Stomach (tissue), 9 donors: ENCODE data around the gene UBB. TPM values are rescaled to one million over a fixed set of nuclear protein-coding genes. Genes with fewer than 3 reads are reported as not detected.

ENCODE experiments used
- DNase-seq, 2 donors: peaks; one replicate each; pipeline versions ENCODE4 v3.0.0 to v3.0.0-alpha.2; 2013 to 2019
- H3K27ac ChIP-seq, 5 donors: fragments of 200-600 bp in 4 of 5; sonication (generic) in 4 of 5; one replicate each; pipeline ENCODE4 v1.5.1; 2013 to 2019; ENCODE audit warnings: mild to moderate bottlenecking in 1 of 5, moderate library complexity in 1 of 5
- H3K27me3 ChIP-seq, 3 donors: fragments of 200-600 bp; sonication (generic); one replicate each; pipeline ENCODE4 v1.5.1; 2017 to 2019; ENCODE audit warnings: mixed run types in 1 of 3
- H3K36me3 ChIP-seq, 4 donors: fragments of 200-600 bp; sonication (generic); 1 replicate in 3 of 4; 2 replicates in 1 of 4; pipeline ENCODE4 v1.5.1; 2016 to 2019
- H3K4me1 ChIP-seq, 4 donors: fragments of 200-600 bp; sonication (generic); one replicate each; pipeline ENCODE4 v1.5.1; 2016 to 2019
- H3K4me3 ChIP-seq, 4 donors: fragments of 200-600 bp; sonication (generic) in 3 of 4; one replicate each; pipeline ENCODE4 v1.5.1; 2016 to 2019; ENCODE audit warnings: mild to moderate bottlenecking in 1 of 4
- H3K9me3 ChIP-seq, 4 donors: fragments of 200-600 bp; sonication (generic); one replicate each; pipeline ENCODE4 v1.5.1; 2016 to 2019
- EP300 ChIP-seq: sonication (generic); formaldehyde crosslinking; IDR thresholded peaks from one replicate; pipeline ENCODE4 v1.6.1; 2017; ENCODE audit warnings: antibody characterized with exemption
- POLR2A ChIP-seq, 4 donors: fragments of 450-650 bp; IDR thresholded peaks; one replicate each; pipeline ENCODE4 v1.6.1; 2016; ENCODE audit warnings: antibody characterized with exemption in 4 of 4, control low read depth in 2 of 4, mild to moderate bottlenecking in 1 of 4, moderate library complexity in 1 of 4
- POLR2AphosphoS5 ChIP-seq, 3 donors: sonication (generic); formaldehyde crosslinking; IDR thresholded peaks; one replicate each; pipeline ENCODE4 v1.6.1; 2016; ENCODE audit warnings: antibody characterized with exemption in 3 of 3
- WGBS, 5 donors: extraction: QIAGEN DNeasy Blood & Tissue Kit in 3 of 5; methylation state at CpG; one replicate each; pipeline versions ENCODE4 v1.1.5 to v1.1.7; 2013 to 2018; 5-methylcytosine and 5-hydroxymethylcytosine counted together
- intact Hi-C: fragments of 100-400 bp; cut with DNase I; formaldehyde crosslinking; loops from one replicate; pipeline ENCODE4 v1.15.1; 2023; ENCODE audit warnings: low total_unique reads
- polyA plus RNA-seq, 3 donors: library from polyadenylated mRNA; stranded (reverse); fragments of 200-250 nt; gene quantifications; one replicate each; pipeline ENCODE4 v1.2.3, GENCODE V29; 2013
- total RNA-seq, 5 donors: library from RNA; depleted of rRNA; stranded (reverse); fragments of >200 nt; gene quantifications; one replicate each; pipeline versions ENCODE4 v1.1.0 to v1.2.3, GENCODE V29; 2014 to 2016
- TF ChIP-seq, protein P1 (sequence below), 7 experiments: fragments of 450-650 bp in 4 of 7; fragments of 200-600 bp in 3 of 7; sonication (generic) in 3 of 7; IDR thresholded peaks; one replicate each; pipeline ENCODE4 v1.5.1; 2016 to 2019; ENCODE audit warnings: antibody characterized with exemption in 7 of 7, control low read depth in 2 of 7, mild to moderate bottlenecking in 1 of 7
- donor health status: healthy with polysubstance abuse.
- donor health status: Bipolar disorder and iron deficiency.
- donor health status: healthy.

The UBB gene
- total and polyA plus RNA-seq, 8 donors = 621 to 2,679 (median 919) TPM

DNA sequence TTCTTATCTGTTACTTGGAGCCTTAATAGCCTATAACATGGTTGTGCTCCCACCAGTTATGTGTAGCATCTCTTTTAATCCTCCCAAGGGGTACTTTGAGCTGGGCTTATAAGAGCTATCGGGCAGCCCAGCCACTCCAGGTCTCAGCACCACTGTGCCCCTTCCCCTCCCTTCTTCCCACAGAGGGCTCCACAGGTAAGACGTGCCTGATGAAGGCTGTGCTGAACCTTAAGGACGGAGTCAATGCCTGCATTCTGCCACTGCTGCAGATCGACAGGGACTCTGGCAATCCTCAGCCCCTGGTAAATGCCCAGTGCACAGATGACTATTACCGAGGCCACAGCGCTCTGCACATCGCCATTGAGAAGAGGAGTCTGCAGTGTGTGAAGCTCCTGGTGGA is 41.5 kb downstream of the UBB start:
- Histone ChIP-seq H3K4me3 (no peak overlapping the region), H3K4me1 (peaks cover 29 to 45% (median 37%) of the 10 kb centered on the region in 4 donors), H3K27me3 (no peaks in the 10 kb centered on the region), H3K9me3 (no peaks in the 10 kb centered on the region), H3K36me3 (peaks cover 9 to 58% (median 42%) of the 10 kb centered on the region in 4 donors), H3K27ac (no peak overlapping the region)
- TF ChIP-seq, protein P1, sequence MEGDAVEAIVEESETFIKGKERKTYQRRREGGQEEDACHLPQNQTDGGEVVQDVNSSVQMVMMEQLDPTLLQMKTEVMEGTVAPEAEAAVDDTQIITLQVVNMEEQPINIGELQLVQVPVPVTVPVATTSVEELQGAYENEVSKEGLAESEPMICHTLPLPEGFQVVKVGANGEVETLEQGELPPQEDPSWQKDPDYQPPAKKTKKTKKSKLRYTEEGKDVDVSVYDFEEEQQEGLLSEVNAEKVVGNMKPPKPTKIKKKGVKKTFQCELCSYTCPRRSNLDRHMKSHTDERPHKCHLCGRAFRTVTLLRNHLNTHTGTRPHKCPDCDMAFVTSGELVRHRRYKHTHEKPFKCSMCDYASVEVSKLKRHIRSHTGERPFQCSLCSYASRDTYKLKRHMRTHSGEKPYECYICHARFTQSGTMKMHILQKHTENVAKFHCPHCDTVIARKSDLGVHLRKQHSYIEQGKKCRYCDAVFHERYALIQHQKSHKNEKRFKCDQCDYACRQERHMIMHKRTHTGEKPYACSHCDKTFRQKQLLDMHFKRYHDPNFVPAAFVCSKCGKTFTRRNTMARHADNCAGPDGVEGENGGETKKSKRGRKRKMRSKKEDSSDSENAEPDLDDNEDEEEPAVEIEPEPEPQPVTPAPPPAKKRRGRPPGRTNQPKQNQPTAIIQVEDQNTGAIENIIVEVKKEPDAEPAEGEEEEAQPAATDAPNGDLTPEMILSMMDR (IDR thresholded peaks at IDR 0.05) = no peak
- TF ChIP-seq POLR2A (IDR thresholded peaks at IDR 0.05) (no peak), POLR2AphosphoS5 (IDR thresholded peaks at IDR 0.05) (no peak), EP300 (no peak)
- DNase-seq = no peak
- 92 to 94% (median 92%) methylated on average over 6 to 7 of the region's 7 CpGs for WGBS, 5 donors
- intact Hi-C loops = no loop called here

DNA sequence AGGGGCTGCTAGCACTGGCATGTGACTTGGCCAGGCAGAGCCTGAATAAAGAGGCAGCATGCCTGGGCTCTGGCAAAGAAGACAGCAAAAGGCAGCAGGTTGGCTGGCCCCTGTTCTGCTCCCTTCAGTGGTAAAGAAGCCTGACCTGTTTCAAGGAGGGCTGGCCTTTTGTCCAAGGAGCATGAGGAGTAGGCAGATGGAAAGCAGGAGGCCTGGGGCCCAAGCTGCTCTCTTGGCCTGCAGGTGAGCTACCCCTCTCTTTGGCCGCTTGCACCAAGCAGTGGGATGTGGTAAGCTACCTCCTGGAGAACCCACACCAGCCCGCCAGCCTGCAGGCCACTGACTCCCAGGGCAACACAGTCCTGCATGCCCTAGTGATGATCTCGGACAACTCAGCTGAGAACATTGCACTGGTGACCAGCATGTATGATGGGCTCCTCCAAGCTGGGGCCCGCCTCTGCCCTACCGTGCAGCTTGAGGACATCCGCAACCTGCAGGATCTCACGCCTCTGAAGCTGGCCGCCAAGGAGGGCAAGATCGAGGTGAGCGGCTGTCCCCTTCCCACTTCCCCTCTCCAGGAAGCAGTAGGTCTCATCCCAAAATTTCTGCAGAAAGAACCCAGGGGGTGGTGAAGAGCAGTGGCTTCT is 42.5 kb downstream of the UBB start:
- intact Hi-C loops = no loop called here
- Histone ChIP-seq H3K27me3 (no peaks in the 10 kb centered on the region), H3K36me3 (peaks cover 2 to 68% (median 43%) of the 10 kb centered on the region in 4 donors), H3K4me3 (no peak overlapping the region), H3K4me1 (peaks cover 28 to 37% (median 32%) of the 10 kb centered on the region in 4 donors), H3K27ac (no peak overlapping the region), H3K9me3 (no peaks in the 10 kb centered on the region)
- DNase-seq = no peak
- 91 to 98% (median 93%) methylated on average over 10 of the region's 10 CpGs for WGBS, 5 donors
- TF ChIP-seq POLR2A (IDR thresholded peaks at IDR 0.05) (no peak), POLR2AphosphoS5 (IDR thresholded peaks at IDR 0.05) (no peak), EP300 (no peak)
- TF ChIP-seq, protein P1 (IDR thresholded peaks at IDR 0.05) = no peak

DNA sequence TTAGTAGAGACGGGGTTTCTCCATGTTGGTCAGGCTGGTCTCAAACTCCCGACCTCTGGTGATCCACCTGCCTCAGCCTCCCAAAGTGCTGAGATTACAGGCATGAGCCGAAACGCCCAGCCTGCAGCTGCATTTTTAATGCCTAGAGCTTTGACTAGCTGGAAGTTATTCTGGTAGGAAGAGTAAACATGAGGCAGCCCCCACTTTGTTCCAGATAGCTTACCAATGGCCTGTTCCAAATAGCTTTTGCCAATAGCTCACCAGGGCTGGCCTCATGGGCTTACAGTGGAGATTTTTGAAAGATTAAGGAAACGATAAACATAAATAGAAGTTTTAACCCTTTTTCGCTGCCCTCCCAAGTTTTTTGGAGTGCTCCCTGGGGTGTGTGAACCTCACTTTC is 44.3 kb downstream of the UBB start:
- H3K36me3 ChIP-seq = peaks cover 0 to 78% (median 54%) of the 10 kb centered on the region in 4 donors
- H3K4me3 ChIP-seq = no peak overlapping the region
- H3K27me3 ChIP-seq = no peaks in the 10 kb centered on the region
- peaks cover 11 to 20% (median 15%) of the 10 kb centered on the region in 4 donors for H3K4me1 ChIP-seq
- intact Hi-C loops = no loop called here
- H3K27ac ChIP-seq = no peak overlapping the region
- H3K9me3 ChIP-seq = no peaks in the 10 kb centered on the region
- no peak for TF ChIP-seq POLR2AphosphoS5 (IDR thresholded peaks at IDR 0.05)
- TF ChIP-seq POLR2A (IDR thresholded peaks at IDR 0.05) = no peak
- no peak for TF ChIP-seq EP300
- TF ChIP-seq, protein P1 (IDR thresholded peaks at IDR 0.05) = no peak
- 38 to 64% (median 42%) methylated on average over 6 of the region's 6 CpGs for WGBS, 5 donors
- peak in 1 of 2 donors; percentile 13 for DNase-seq

DNA sequence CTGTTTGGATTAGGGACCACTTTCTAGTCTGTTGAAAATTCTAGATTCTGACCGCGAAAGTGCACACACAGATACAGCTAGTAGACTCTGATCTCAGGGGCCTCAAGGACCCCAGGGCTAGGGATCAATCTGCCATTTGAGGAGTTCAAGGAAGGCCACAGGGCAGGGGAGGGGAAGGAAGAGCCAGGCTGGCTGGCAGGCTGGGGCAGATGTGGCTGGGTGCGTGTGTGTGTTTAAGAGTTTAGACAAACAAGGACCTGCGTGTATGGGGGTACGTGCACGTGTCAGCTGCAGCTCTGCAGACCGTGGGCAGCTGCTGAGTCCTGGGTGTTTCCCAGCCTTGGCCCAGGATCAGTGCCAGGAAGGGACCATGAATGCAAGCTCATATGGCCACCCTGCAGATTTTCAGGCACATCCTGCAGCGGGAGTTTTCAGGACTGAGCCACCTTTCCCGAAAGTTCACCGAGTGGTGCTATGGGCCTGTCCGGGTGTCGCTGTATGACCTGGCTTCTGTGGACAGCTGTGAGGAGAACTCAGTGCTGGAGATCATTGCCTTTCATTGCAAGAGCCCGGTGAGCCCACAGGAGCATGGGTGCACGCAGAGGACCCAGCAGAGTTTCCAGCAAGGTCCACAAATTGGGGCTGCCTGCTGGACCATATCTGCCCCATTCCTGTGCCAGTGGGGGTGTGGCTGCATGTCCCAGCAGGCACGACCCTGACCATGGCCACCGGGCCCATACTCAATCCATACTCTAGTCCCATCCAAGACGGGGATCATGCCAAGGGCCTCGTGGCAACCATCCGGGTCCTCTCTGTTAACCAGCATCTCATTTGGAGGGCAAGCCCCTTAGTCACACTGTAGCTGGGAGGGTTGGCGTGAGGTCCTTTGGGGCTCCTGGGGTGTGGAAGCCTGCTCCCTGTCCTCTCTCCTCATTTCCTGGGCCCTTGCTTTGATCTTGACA is 45.1 kb downstream of the UBB start:
- Histone ChIP-seq H3K9me3 (no peaks in the 10 kb centered on the region), H3K4me1 (peaks cover 11 to 18% (median 13%) of the 10 kb centered on the region in 4 donors), H3K27me3 (no peaks in the 10 kb centered on the region), H3K4me3 (no peak overlapping the region), H3K36me3 (peaks cover 0 to 70% (median 54%) of the 10 kb centered on the region in 4 donors), H3K27ac (no peak overlapping the region)
- intact Hi-C loops = no loop called here
- WGBS, 5 donors = 49 to 68% (median 52%) methylated on average over 17 to 20 of the region's 20 CpGs
- TF ChIP-seq POLR2AphosphoS5 (IDR thresholded peaks at IDR 0.05) (no peak), EP300 (no peak), POLR2A (IDR thresholded peaks at IDR 0.05) (no peak)
- TF ChIP-seq, protein P1 (IDR thresholded peaks at IDR 0.05) = no peak
- peak; percentile 40 to 72 for DNase-seq
